Daoy (cell line): ENCODE data around the gene OBP2A. TPM values are rescaled to one million over a fixed set of nuclear protein-coding genes. Genes with fewer than 3 reads are reported as not detected.

Experiments
- total RNA-seq: library from RNA; depleted of rRNA; stranded (reverse); fragments of >200 nt; shearing (Covaris generic); gene quantifications from 2 replicates; pipeline ENCODE4 v1.2.3, GENCODE V29; 2014; rRNA removed

The OBP2A gene
- total RNA-seq, 1 experiment from 2014 or later = not detected

Other genes starting within 250 kb of the OBP2A start
- gene PPP1R26, start 66.3 kb upstream of the OBP2A start, total RNA-seq = 33.2 and 33.5 TPM in 2 replicates
- 46.8 and 48.6 TPM in 2 replicates for gene MRPS2, start 45.4 kb upstream of the OBP2A start, total RNA-seq
- not detected in 2 replicates for gene LCN1, start 24.7 kb upstream of the OBP2A start, total RNA-seq
- gene PAEP, start 15.6 kb downstream of the OBP2A start, total RNA-seq = not detected in 2 replicates
- gene GLT6D1, start 93.4 kb downstream of the OBP2A start, total RNA-seq = not detected in 2 replicates
- gene LCN9, start 117.2 kb downstream of the OBP2A start, total RNA-seq = not detected in 2 replicates
- gene SOHLH1, start 153.4 kb downstream of the OBP2A start, total RNA-seq = 0.18 TPM in 1 of 2 replicates, not detected in the other
- gene KCNT1, start 156.1 kb downstream of the OBP2A start, total RNA-seq = not detected in 2 replicates